ENCODE results near the gene FBN2.

DNA sequence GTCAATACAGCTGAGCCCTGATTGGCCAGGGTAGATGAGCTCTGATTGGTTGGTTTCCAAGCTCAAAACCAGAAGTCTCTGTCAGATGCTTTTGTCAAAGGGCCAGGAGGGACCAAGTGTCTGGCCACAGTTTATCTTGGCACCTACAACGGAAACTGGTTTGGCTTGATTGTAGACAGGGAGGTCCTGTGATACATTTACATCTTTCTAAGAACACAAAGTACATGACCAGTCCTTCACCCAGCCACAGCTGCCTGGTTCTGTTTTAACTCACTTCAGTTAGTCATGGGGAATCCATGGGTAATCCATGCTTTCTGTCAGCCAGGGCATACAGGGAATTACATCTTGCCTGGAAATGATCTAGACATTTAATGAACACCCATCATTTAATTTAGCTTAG lies 283.3 kb downstream of the FBN2 start:
- TF ChIP-seq, protein P1, sequence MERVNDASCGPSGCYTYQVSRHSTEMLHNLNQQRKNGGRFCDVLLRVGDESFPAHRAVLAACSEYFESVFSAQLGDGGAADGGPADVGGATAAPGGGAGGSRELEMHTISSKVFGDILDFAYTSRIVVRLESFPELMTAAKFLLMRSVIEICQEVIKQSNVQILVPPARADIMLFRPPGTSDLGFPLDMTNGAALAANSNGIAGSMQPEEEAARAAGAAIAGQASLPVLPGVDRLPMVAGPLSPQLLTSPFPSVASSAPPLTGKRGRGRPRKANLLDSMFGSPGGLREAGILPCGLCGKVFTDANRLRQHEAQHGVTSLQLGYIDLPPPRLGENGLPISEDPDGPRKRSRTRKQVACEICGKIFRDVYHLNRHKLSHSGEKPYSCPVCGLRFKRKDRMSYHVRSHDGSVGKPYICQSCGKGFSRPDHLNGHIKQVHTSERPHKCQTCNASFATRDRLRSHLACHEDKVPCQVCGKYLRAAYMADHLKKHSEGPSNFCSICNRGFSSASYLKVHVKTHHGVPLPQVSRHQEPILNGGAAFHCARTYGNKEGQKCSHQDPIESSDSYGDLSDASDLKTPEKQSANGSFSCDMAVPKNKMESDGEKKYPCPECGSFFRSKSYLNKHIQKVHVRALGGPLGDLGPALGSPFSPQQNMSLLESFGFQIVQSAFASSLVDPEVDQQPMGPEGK (CRISPR knock-in tag; IDR thresholded peaks at IDR 0.05; ENCODE audit: borderline replicate concordance), result no peak
- TF ChIP-seq, protein P2, sequence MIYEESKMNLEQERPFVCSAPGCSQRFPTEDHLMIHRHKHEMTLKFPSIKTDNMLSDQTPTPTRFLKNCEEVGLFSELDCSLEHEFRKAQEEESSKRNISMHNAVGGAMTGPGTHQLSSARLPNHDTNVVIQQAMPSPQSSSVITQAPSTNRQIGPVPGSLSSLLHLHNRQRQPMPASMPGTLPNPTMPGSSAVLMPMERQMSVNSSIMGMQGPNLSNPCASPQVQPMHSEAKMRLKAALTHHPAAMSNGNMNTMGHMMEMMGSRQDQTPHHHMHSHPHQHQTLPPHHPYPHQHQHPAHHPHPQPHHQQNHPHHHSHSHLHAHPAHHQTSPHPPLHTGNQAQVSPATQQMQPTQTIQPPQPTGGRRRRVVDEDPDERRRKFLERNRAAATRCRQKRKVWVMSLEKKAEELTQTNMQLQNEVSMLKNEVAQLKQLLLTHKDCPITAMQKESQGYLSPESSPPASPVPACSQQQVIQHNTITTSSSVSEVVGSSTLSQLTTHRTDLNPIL (CRISPR knock-in tag; IDR thresholded peaks at IDR 0.05; ENCODE audit: low read depth), result no peak

Measured in SK-N-SH treated with all-trans-retinoic acid at 6 μM for 48 hours (cell line).